ENCODE measurements around the gene COLGALT1.

COLGALT1 gene

GRCh38 chr19:17510220-17510993, 45.0 kb upstream of the COLGALT1 start (continued):
- no peak for TF ChIP-seq ZBTB49 (tag by site-specific recombination; IDR thresholded peaks at IDR 0.05; ENCODE audit: low read depth)
- TF ChIP-seq SETDB1 (IDR thresholded peaks at IDR 0.05; ENCODE audit: insufficient read length, low read length) = no peak
- TF ChIP-seq SALL2 (tag by site-specific recombination; IDR thresholded peaks at IDR 0.05; ENCODE audit: borderline replicate concordance) = no peak
- no peak for TF ChIP-seq ZNF10 (tag by site-specific recombination; IDR thresholded peaks at IDR 0.05)
- TF ChIP-seq ZNF660 (tag by site-specific recombination; IDR thresholded peaks at IDR 0.05) = no peak
- no peak for TF ChIP-seq PBX3 (CRISPR knock-in tag; IDR thresholded peaks at IDR 0.05)
- TF ChIP-seq KLF10 (tag by site-specific recombination; IDR thresholded peaks at IDR 0.05) = no peak
- TF ChIP-seq ZNF768 (tag by site-specific recombination; IDR thresholded peaks at IDR 0.05) = no peak
- no peak for TF ChIP-seq ZNF26 (tag by site-specific recombination; IDR thresholded peaks at IDR 0.05)
- TF ChIP-seq SP2 (tag by site-specific recombination; IDR thresholded peaks at IDR 0.05) = no peak
- TF ChIP-seq ZEB2 (tag by site-specific recombination; IDR thresholded peaks at IDR 0.05) = no peak

- no peaks in the 10 kb centered on the region for H3K4me1 ChIP-seq (ENCODE audit: control insufficient read depth, insufficient read depth, low read length)
- no peaks in the 10 kb centered on the region for H3K9me3 ChIP-seq (ENCODE audit: control insufficient read depth, insufficient read depth, low read depth, low read length)
- ChIA-PET POLR2A (interaction anchor here (0.8 to 1.4 kb wide), 5 partner anchors 9 to 207 kb away, joined by 3 to 4 read pairs (median 3); no protein-coding TSS in a partner anchor), CTCF (interaction anchor here (0.8 to 3.4 kb wide), 6 partner anchors 16 to 255 kb away, joined by 3 to 20 read pairs (median 4); no protein-coding TSS in a partner anchor)
- peaks cover 1 to 7% of the 10 kb centered on the region in 2 experiments; a peak in 1 of 3 replicates for H3K36me3 ChIP-seq (ENCODE audit: control insufficient read depth in 2 of 2, insufficient read depth in 1 of 2, low read length in 2 of 2)
- H3K4me3 ChIP-seq (ENCODE audit: low read depth, low read length) = peak overlapping the region; percentile 74
- H3K27ac ChIP-seq (ENCODE audit: extremely low read depth, low read depth, low read length) = peak overlapping the region; percentile 73
- TF ChIP-seq, protein P1, sequence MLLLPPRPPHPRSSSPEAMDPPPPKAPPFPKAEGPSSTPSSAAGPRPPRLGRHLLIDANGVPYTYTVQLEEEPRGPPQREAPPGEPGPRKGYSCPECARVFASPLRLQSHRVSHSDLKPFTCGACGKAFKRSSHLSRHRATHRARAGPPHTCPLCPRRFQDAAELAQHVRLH (tag by site-specific recombination; IDR thresholded peaks at IDR 0.05) = peak; percentile 31; the same call in 1 of the 2 replicates
- no peak for TF ChIP-seq ZNF426 (tag by site-specific recombination; IDR thresholded peaks at IDR 0.05)
- peak; percentile 77 for TF ChIP-seq CTCF (tag by site-specific recombination; IDR thresholded peaks at IDR 0.05)
- peak; percentile 79 for TF ChIP-seq ZIC2 (tag by site-specific recombination; IDR thresholded peaks at IDR 0.05)
- TF ChIP-seq ZNF404 (tag by site-specific recombination; IDR thresholded peaks at IDR 0.05) = no peak
- peak; percentile 93 for TF ChIP-seq KLF7 (tag by site-specific recombination; IDR thresholded peaks at IDR 0.05; ENCODE audit: borderline replicate concordance)
- TF ChIP-seq, protein P2, sequence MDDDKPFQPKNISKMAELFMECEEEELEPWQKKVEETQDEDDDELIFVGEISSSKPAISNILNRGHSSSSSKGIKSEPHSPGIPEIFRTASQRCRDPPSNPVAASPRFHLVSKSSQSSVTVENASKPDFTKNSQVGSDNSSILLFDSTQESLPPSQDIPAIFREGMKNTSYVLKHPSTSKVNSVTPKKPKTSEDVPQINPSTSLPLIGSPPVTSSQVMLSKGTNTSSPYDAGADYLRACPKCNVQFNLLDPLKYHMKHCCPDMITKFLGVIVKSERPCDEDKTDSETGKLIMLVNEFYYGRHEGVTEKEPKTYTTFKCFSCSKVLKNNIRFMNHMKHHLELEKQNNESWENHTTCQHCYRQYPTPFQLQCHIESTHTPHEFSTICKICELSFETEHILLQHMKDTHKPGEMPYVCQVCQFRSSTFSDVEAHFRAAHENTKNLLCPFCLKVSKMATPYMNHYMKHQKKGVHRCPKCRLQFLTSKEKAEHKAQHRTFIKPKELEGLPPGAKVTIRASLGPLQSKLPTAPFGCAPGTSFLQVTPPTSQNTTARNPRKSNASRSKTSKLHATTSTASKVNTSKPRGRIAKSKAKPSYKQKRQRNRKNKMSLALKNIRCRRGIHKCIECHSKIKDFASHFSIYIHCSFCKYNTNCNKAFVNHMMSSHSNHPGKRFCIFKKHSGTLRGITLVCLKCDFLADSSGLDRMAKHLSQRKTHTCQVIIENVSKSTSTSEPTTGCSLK (tag by site-specific recombination; IDR thresholded peaks at IDR 0.05) = no peak
- TF ChIP-seq YY1 (tag by site-specific recombination; IDR thresholded peaks at IDR 0.05) = peak; percentile 86
- TF ChIP-seq BCL11B (tag by site-specific recombination; IDR thresholded peaks at IDR 0.05; ENCODE audit: low read depth) = no peak
- TF ChIP-seq REPIN1 (tag by site-specific recombination; IDR thresholded peaks at IDR 0.05; ENCODE audit: low read depth) = 0 out of 2 replicates have a peak, but pooled peaks have one; percentile 72
- no peak for TF ChIP-seq ZNF747 (tag by site-specific recombination; IDR thresholded peaks at IDR 0.05)
- peak; percentile 96 for TF ChIP-seq EGR2 (tag by site-specific recombination; IDR thresholded peaks at IDR 0.05; ENCODE audit: low read depth)
- TF ChIP-seq ZFP69B (tag by site-specific recombination; IDR thresholded peaks at IDR 0.05) = peak; percentile 66; the same call in 1 of the 2 replicates
- TF ChIP-seq KLF10 (tag by site-specific recombination; IDR thresholded peaks at IDR 0.05) = peak; percentile 79; the same call in 1 of the 2 replicates
- peak; percentile 98 for TF ChIP-seq KLF9 (tag by site-specific recombination; IDR thresholded peaks at IDR 0.05; ENCODE audit: low read depth)
Observed at GRCh38 chr19:17511724-17512573, 43.5 kb upstream of the COLGALT1 start.
